K562 (cell line): Measurements from ENCODE around the gene VSIG4. TPM values are rescaled to one million over a fixed set of nuclear protein-coding genes. Genes with fewer than 3 reads are reported as not detected.

ENCODE experiments used
- CEBPB ChIP-seq: fragments of 450-650 bp; IDR thresholded peaks from 2 replicates; pipeline ENCODE4 v1.6.1; 2016; ENCODE audit warnings: missing genetic modification characterization, missing compliant biosample characterization
- ETV5 ChIP-seq: sonication (generic); formaldehyde crosslinking; IDR thresholded peaks from 2 replicates; pipeline ENCODE4 v1.4.0; 2020; ENCODE audit warnings: low read depth, mild to moderate bottlenecking, missing genetic modification reagents
- FOSL1 ChIP-seq: fragments of 200-800 bp; sonication (Bioruptor generic); conservative IDR thresholded peaks from 2 replicates; pipeline ENCODE4 v1.6.1; 2016; ENCODE audit warnings: missing genetic modification characterization, missing compliant biosample characterization
- GATA2 ChIP-seq: sonication (generic); formaldehyde crosslinking; IDR thresholded peaks from 2 replicates; pipeline ENCODE4 v1.4.0; 2020; ENCODE audit warnings: mild to moderate bottlenecking, missing genetic modification reagents
- GTF3C2 ChIP-seq: IDR thresholded peaks from 3 replicates; pipeline ENCODE4 v1.6.1; 2011; ENCODE audit warnings: borderline replicate concordance, mild to moderate bottlenecking, moderate library complexity; ENCODE audit not compliant: insufficient read length; ENCODE audit errors: extremely low read depth
- MYBL2 ChIP-seq, 2 experiments: fragments of 450-650 bp in 1 of 2; sonication (generic) in 1 of 2; formaldehyde crosslinking in 1 of 2; IDR thresholded peaks; 2 replicates each; pipeline versions ENCODE4 v1.6.1 to v1.8.1; 2017 to 2022; ENCODE audit warnings: borderline replicate concordance in 1 of 2, inconsistent platforms in 1 of 2, low read depth in 1 of 2, mild to moderate bottlenecking in 1 of 2, missing genetic modification reagents in 1 of 2, moderate library complexity in 1 of 2
- NFIC ChIP-seq: fragments of 450-650 bp; IDR thresholded peaks from 2 replicates; pipeline ENCODE4 v1.6.1; 2017; ENCODE audit warnings: mild to moderate bottlenecking, inconsistent platforms
- POLR2AphosphoS5 ChIP-seq: IDR thresholded peaks from 2 replicates; pipeline ENCODE4 v1.6.1; 2011; ENCODE audit warnings: mild to moderate bottlenecking, low read depth, low read length, moderate library complexity; ENCODE audit not compliant: control insufficient read depth, insufficient read depth
- POLR2G ChIP-seq: fragments of 200-400 bp; formaldehyde crosslinking; IDR thresholded peaks from 2 replicates; pipeline ENCODE4 v1.6.1; 2017; ENCODE audit warnings: low read depth, mild to moderate bottlenecking, antibody characterized with exemption, low read length, moderate library complexity
- RBM34 ChIP-seq: fragments of 200-400 bp; formaldehyde crosslinking; IDR thresholded peaks from 2 replicates; pipeline ENCODE4 v1.6.1; 2018; ENCODE audit warnings: low read length, borderline replicate concordance; ENCODE audit not compliant: insufficient read depth
- SETDB1 ChIP-seq: IDR thresholded peaks from one replicate; pipeline ENCODE4 v1.6.1; 2012; ENCODE audit warnings: low read length, control low read depth, inconsistent platforms
- SP1 ChIP-seq: sonication (generic); formaldehyde crosslinking; IDR thresholded peaks from 2 replicates; pipeline ENCODE4 v1.8.1; 2022; ENCODE audit warnings: mild to moderate bottlenecking, missing genetic modification reagents
- ZNF253 ChIP-seq: fragments of 250-450 bp; sonication (Bioruptor Pico); conservative IDR thresholded peaks from 2 replicates; pipeline ENCODE4 v1.6.1; 2021; ENCODE audit warnings: mild to moderate bottlenecking
- ZNF511 ChIP-seq: sonication (generic); formaldehyde crosslinking; IDR thresholded peaks from 2 replicates; pipeline ENCODE4 v1.8.0; 2022; ENCODE audit warnings: mild to moderate bottlenecking, missing genetic modification reagents
- ZNF561 ChIP-seq: fragments of 450-650 bp; formaldehyde crosslinking; conservative IDR thresholded peaks from 2 replicates; pipeline ENCODE4 v1.4.0; 2020; ENCODE audit warnings: mild to moderate bottlenecking, moderate library complexity
- ZNF589 ChIP-seq: fragments of 200-800 bp; sonication (Bioruptor generic); IDR thresholded peaks from 2 replicates; pipeline ENCODE4 v1.6.1; 2016; ENCODE audit warnings: low read depth, missing genetic modification characterization, missing compliant biosample characterization
- ZNF592 ChIP-seq: fragments of 450-650 bp; IDR thresholded peaks from 2 replicates; pipeline ENCODE4 v1.6.1; 2017; ENCODE audit warnings: antibody characterized with exemption, mild to moderate bottlenecking
- polyA plus RNA-seq, 8 experiments: library from polyadenylated mRNA; depleted of rRNA in 4 of 8; stranded (reverse) in 5 of 8; unstranded in 3 of 8; fragments of >200 nt; fragmentation: Nextera tagmentation in 2 of 8; fragmentation: Illumina TruSeq in 1 of 8; extraction: Ambion mirVana in 2 of 8; extraction: Trizol in 1 of 8; gene quantifications; 2 replicates each; pipeline versions ENCODE4 v1.2.1 to v1.2.3, GENCODE V29; 2011 to 2014; ENCODE audit warnings: inconsistent platforms in 1 of 8, missing spikeins in 1 of 8
- total RNA-seq, 7 experiments: library from RNA; depleted of rRNA in 6 of 7; stranded (reverse); fragments of >200 nt in 6 of 7; fragmentation: Illumina TruSeq in 2 of 7; extraction: Trizol in 2 of 7; gene quantifications; 2 replicates each; pipeline versions ENCODE4 v1.2.1 to v1.2.3, GENCODE V29; 2011 to 2021; ENCODE audit warnings: low replicate concordance in 1 of 7

VSIG4 gene
- total and polyA plus RNA-seq, 9 of the 15 experiments (the other 6 are each of a cell fraction or from before 2014, with no cell fraction given), result 0.22 to 1.6 (median 0.46) TPM; not detected in 1

GRCh38 chrX:66004928-66005829 is 34.7 kb downstream of the VSIG4 start (continued):
- TF ChIP-seq ETV5 (CRISPR knock-in tag), result peak; percentile 85
- TF ChIP-seq GATA2 (CRISPR knock-in tag), result no peak
- peak; percentile 31; the same call in 1 of the 2 replicates for TF ChIP-seq POLR2AphosphoS5
- TF ChIP-seq ZNF511 (CRISPR knock-in tag), result no peak
- no peak for TF ChIP-seq MYBL2 (IDR thresholded peaks at IDR 0.05; ENCODE audit: low read depth)
- TF ChIP-seq MYBL2 (CRISPR knock-in tag; IDR thresholded peaks at IDR 0.05; ENCODE audit: borderline replicate concordance), result no peak
- TF ChIP-seq ZNF592, result no peak; the same call in 1 of the 2 replicates
- TF ChIP-seq ZNF253 (CRISPR knock-in tag), result no peak
- TF ChIP-seq GTF3C2, result no peak
- TF ChIP-seq RBM34, result no peak
- TF ChIP-seq NFIC, result no peak
- TF ChIP-seq CEBPB (tag), result no peak
- TF ChIP-seq SETDB1, result no peak
- no peak for TF ChIP-seq FOSL1 (tag)
- no peak for TF ChIP-seq SP1 (CRISPR knock-in tag)
- TF ChIP-seq ZNF589 (CRISPR knock-in tag), result peak; percentile 40; the same call in 1 of the 2 replicates
- no peak for TF ChIP-seq ZNF561 (CRISPR knock-in tag)
- TF ChIP-seq POLR2G, result no peak
